HG02943 (cell line): ENCODE data around the gene PDE4C.
"Not testable (repeated sequence)": the region's sequence is repeated elsewhere in the genome, so short reads cannot be mapped to it uniquely, and the experiment has no call there.

Source experiments
- ATAC-seq: cut with Tn5 transposase; IDR thresholded peaks from one replicate; pipeline ENCODE4 v1.9.1; 2021; ENCODE audit warnings: mild to moderate bottlenecking, low read depth, moderate library complexity; ENCODE audit not compliant: unreplicated experiment

Gene PDE4C

GRCh38 chr19:18224525-18225354 lies 1.5 kb downstream of the PDE4C start:
- ATAC-seq, result peak; percentile 92

GRCh38 chr19:18223860-18224524 lies 2.2 kb downstream of the PDE4C start:
- ATAC-seq, result no peak

- ATAC-seq, result no peak
Observed at GRCh38 chr19:18221815-18222725, 4.2 kb downstream of the PDE4C start.

- no peak for ATAC-seq
Observed at GRCh38 chr19:18220632-18221275, 5.5 kb downstream of the PDE4C start.

- ATAC-seq, result no peak
Observed at GRCh38 chr19:18219911-18220631, 6.2 kb downstream of the PDE4C start.

GRCh38 chr19:18218600-18218999 lies 7.6 kb downstream of the PDE4C start:
- ATAC-seq, result no peak

- no peak for ATAC-seq
Observed at GRCh38 chr19:18218159-18218558, 8.1 kb downstream of the PDE4C start.

- no peak for ATAC-seq
Observed at GRCh38 chr19:18216789-18217188, 9.4 kb downstream of the PDE4C start.

- no peak for ATAC-seq
Observed at GRCh38 chr19:18214779-18215433, 11.3 kb downstream of the PDE4C start.

GRCh38 chr19:18211683-18212082 lies 14.6 kb downstream of the PDE4C start:
- ATAC-seq, result no peak

- not testable (repeated sequence) for ATAC-seq
Observed at GRCh38 chr19:18209912-18210311, 16.3 kb downstream of the PDE4C start.

- no peak for ATAC-seq
Observed at GRCh38 chr19:18208098-18208951, 17.9 kb downstream of the PDE4C start.

GRCh38 chr19:18206018-18206417 lies 20.2 kb downstream of the PDE4C start:
- ATAC-seq, result no peak

GRCh38 chr19:18205200-18205892 lies 20.9 kb downstream of the PDE4C start:
- no peak for ATAC-seq

- ATAC-seq, result peak; percentile 6
Observed at GRCh38 chr19:18204394-18205199, 21.6 kb downstream of the PDE4C start.

- ATAC-seq, result peak; percentile 91
Observed at GRCh38 chr19:18203863-18204393, 22.3 kb downstream of the PDE4C start, which contains the start of gene RAB3A. Gene RAB3A, minus strand, starts transcription at chr19:18204042. Its CDS starts 1,302 bp downstream, at chr19:18202740.
